Caco-2 (cell line): ENCODE results near the gene NPHP3. TPM values are rescaled to one million over a fixed set of nuclear protein-coding genes. Genes with fewer than 3 reads are reported as not detected.
A peak's percentile ranks its signal among the peaks of the same experiment; 100 is the strongest.

Experiments used
- BruUV-seq: library from RNA; stranded (reverse); fragments of 400-500 nt; replicated peaks from 2 replicates; lab custom pipeline; 2021; lab: Mats Ljungman, UMichigan
- CTCF ChIA-PET: fragments of 300-600 bp; sonication (Branson Sonifier 250); formaldehyde crosslinking; loops from one replicate; lab custom pipeline; 2022; ENCODE audit warnings: antibody characterized with exemption; lab: Charles Lee
- POLR2A ChIA-PET: fragments of 300-600 bp; sonication (Branson Sonifier 250); formaldehyde crosslinking; loops from one replicate; lab custom pipeline; 2022; ENCODE audit warnings: antibody characterized with exemption; lab: Charles Lee
- DNase-seq, 2 experiments: peaks; one replicate each; pipeline versions ENCODE4 v3.0.0 to v3.0.0-alpha.2; 2020 to 2022
- H3K27me3 ChIP-seq: replicated peaks from 2 replicates; pipeline ENCODE4 v1.6.0; 2011; ENCODE audit warnings: low read length; ENCODE audit not compliant: control insufficient read depth, insufficient read depth
- H3K36me3 ChIP-seq: 2 replicates; pipeline ENCODE4 v1.5.1; 2011; ENCODE audit warnings: low read length; ENCODE audit not compliant: control insufficient read depth, insufficient read depth
- H3K4me1 ChIP-seq: fragments of 250-450 bp; sonication (Bioruptor Pico); 2 replicates; pipeline ENCODE4 v1.5.1; 2020; ENCODE audit warnings: mild to moderate bottlenecking
- H3K4me3 ChIP-seq: 2 replicates; pipeline ENCODE4 v1.5.1; 2011; ENCODE audit warnings: low read depth, mild to moderate bottlenecking, control low read depth, low read length
- H3K9me3 ChIP-seq: fragments of 250-450 bp; sonication (Bioruptor Pico); 2 replicates; pipeline ENCODE4 v1.5.1; 2020; ENCODE audit warnings: mild to moderate bottlenecking, moderate library complexity
- H3K27ac Mint-ChIP-seq: one replicate; pipeline ENCODE4 v1.8.0; 2022; ENCODE audit warnings: mixed read lengths; ENCODE audit not compliant: unreplicated experiment
- H3K27me3 Mint-ChIP-seq: one replicate; pipeline ENCODE4 v1.8.0; 2022; ENCODE audit warnings: mixed read lengths; ENCODE audit not compliant: insufficient read depth, unreplicated experiment
- H3K36me3 Mint-ChIP-seq: one replicate; pipeline ENCODE4 v1.8.0; 2022; ENCODE audit warnings: mild to moderate bottlenecking, mixed read lengths; ENCODE audit not compliant: insufficient read depth, unreplicated experiment
- H3K4me1 Mint-ChIP-seq: one replicate; pipeline ENCODE4 v1.8.0; 2022; ENCODE audit warnings: low read depth, mixed read lengths; ENCODE audit not compliant: unreplicated experiment
- H3K4me3 Mint-ChIP-seq: one replicate; pipeline ENCODE4 v1.8.0; 2022; ENCODE audit warnings: mild to moderate bottlenecking, moderate library complexity, mixed read lengths; ENCODE audit not compliant: unreplicated experiment
- H3K9me3 Mint-ChIP-seq: one replicate; pipeline ENCODE4 v1.8.0; 2022; ENCODE audit warnings: mixed read lengths; ENCODE audit not compliant: unreplicated experiment
- CTCF ChIP-seq, 2 experiments: fragments of 200-600 bp in 1 of 2; IDR thresholded peaks; 1 replicate in 1 of 2; 2 replicates in 1 of 2; pipeline versions ENCODE4 v1.5.1 to v1.8.0; 2011 to 2022; ENCODE audit warnings: antibody characterized with exemption in 1 of 2, control low read depth in 1 of 2, inconsistent platforms in 1 of 2, low read depth in 1 of 2, low read length in 1 of 2, mild to moderate bottlenecking in 1 of 2, moderate library complexity in 1 of 2; ENCODE audit not compliant: insufficient read depth in 1 of 2, severe bottlenecking in 1 of 2, unreplicated experiment in 1 of 2
- intact Hi-C: fragments of 100-400 bp; cut with micrococcal nuclease; formaldehyde crosslinking; loops from one replicate; pipeline ENCODE4 v1.10.0; 2022; ENCODE audit not compliant: unreplicated experiment
- total RNA-seq: library from RNA; stranded (reverse); gene quantifications from 2 replicates; pipeline ENCODE4 v1.2.3, GENCODE V29; 2022

Gene NPHP3
- total RNA-seq, 1 experiment from 2014 or later, result 16.9 TPM

- intact Hi-C loops, result no loop called here
- H3K27me3 ChIP-seq, result no peaks in the 10 kb centered on the region
- DNase-seq, result peak; percentile 46 to 60
- no TSS peak for BruUV-seq
- H3K4me3 ChIP-seq, result peak within 1 kb of the TSS; percentile 97
- Mint-ChIP-seq H3K4me3 (peak within 1 kb of the TSS; percentile 97), H3K9me3 (no peaks in the 10 kb centered on the region), H3K27me3 (no peaks in the 10 kb centered on the region), H3K36me3 (peaks cover 13% of the 10 kb centered on the region), H3K4me1 (peaks cover 33% of the 10 kb centered on the region), H3K27ac (peak within 1 kb of the TSS; percentile 99)
- TF ChIP-seq CTCF (IDR thresholded peaks at IDR 0.05; ENCODE audit: insufficient read depth in 1 of 2, low read depth in 1 of 2, low read length in 1 of 2, severe bottlenecking in 1 of 2, unreplicated experiment in 1 of 2), result no peak
- H3K4me1 ChIP-seq, result peaks cover 38% of the 10 kb centered on the region
- CTCF ChIA-PET, result no interaction called here
- POLR2A ChIA-PET, result no interaction called here
- no peaks in the 10 kb centered on the region for H3K9me3 ChIP-seq
- H3K36me3 ChIP-seq, result no peaks in the 10 kb centered on the region
Observed at GRCh38 chr3:132660052-132660810, 62.0 kb downstream of the NPHP3 start, which contains the start of gene UBA5. UBA5 (plus strand) TSS chr3:132660329; CDS start chr3:132660538, 209 bp downstream.

- CTCF ChIA-PET, result interaction anchor here (0.6 to 1.3 kb wide), 3 partner anchors 17 to 27 kb away, joined by 3 to 8 read pairs (median 6); no protein-coding TSS in a partner anchor
- peaks cover 31% of the 10 kb centered on the region for H3K4me1 ChIP-seq
- Mint-ChIP-seq H3K36me3 (peaks cover 16% of the 10 kb centered on the region), H3K4me1 (peaks cover 30% of the 10 kb centered on the region), H3K9me3 (no peaks in the 10 kb centered on the region), H3K27ac (peak within 1 kb of the TSS; percentile 99), H3K27me3 (no peaks in the 10 kb centered on the region), H3K4me3 (peak within 1 kb of the TSS; percentile 97)
- DNase-seq, result peak; percentile 67 to 73
- no peaks in the 10 kb centered on the region for H3K27me3 ChIP-seq
- TF ChIP-seq CTCF (IDR thresholded peaks at IDR 0.05; ENCODE audit: insufficient read depth in 1 of 2, low read depth in 1 of 2, low read length in 1 of 2, severe bottlenecking in 1 of 2, unreplicated experiment in 1 of 2), result peak; percentile 58 to 74
- H3K4me3 ChIP-seq, result peak within 1 kb of the TSS; percentile 97
- no peaks in the 10 kb centered on the region for H3K36me3 ChIP-seq
- no peaks in the 10 kb centered on the region for H3K9me3 ChIP-seq
- intact Hi-C loops, result loop anchor here (1.0 kb wide), 1 partner anchor 63 kb away; the partner anchor contains the start of gene NPHP3
- TSS peak; percentile 62 for BruUV-seq
- POLR2A ChIA-PET, result interaction anchor here (0.6 kb wide), 1 partner anchor 21 kb away, joined by 4 read pairs; no protein-coding TSS in a partner anchor
Observed at GRCh38 chr3:132659365-132660051, 62.7 kb downstream of the NPHP3 start, which contains the start of gene ACAD11. ACAD11 (minus strand) TSS chr3:132659809; CDS start chr3:132659751, 58 bp downstream.

- no peaks in the 10 kb centered on the region for H3K9me3 Mint-ChIP-seq
- intact Hi-C loops, result loop anchor here (1.0 kb wide), 1 partner anchor 63 kb away; the partner anchor contains the start of gene NPHP3
- Histone ChIP-seq H3K4me1 (peaks cover 29% of the 10 kb centered on the region), H3K36me3 (no peaks in the 10 kb centered on the region), H3K4me3 (peak overlapping the region; percentile 97), H3K9me3 (no peaks in the 10 kb centered on the region), H3K27me3 (no peaks in the 10 kb centered on the region)
- peaks cover 16% of the 10 kb centered on the region for H3K36me3 Mint-ChIP-seq
- BruUV-seq, result no TSS peak
- no peak for DNase-seq
- POLR2A ChIA-PET, result interaction anchor here (0.6 kb wide), 1 partner anchor 22 kb away, joined by 4 read pairs; no protein-coding TSS in a partner anchor
- TF ChIP-seq CTCF (IDR thresholded peaks at IDR 0.05; ENCODE audit: insufficient read depth in 1 of 2, low read depth in 1 of 2, low read length in 1 of 2, severe bottlenecking in 1 of 2, unreplicated experiment in 1 of 2), result no peak
- CTCF ChIA-PET, result interaction anchor here (0.7 to 1.3 kb wide), 2 partner anchors 16 to 28 kb away, joined by 3 to 8 read pairs; no protein-coding TSS in a partner anchor
- peak overlapping the region; percentile 99 for H3K27ac Mint-ChIP-seq
- H3K4me1 Mint-ChIP-seq, result peaks cover 29% of the 10 kb centered on the region
- H3K27me3 Mint-ChIP-seq, result no peaks in the 10 kb centered on the region
- peak overlapping the region; percentile 97 for H3K4me3 Mint-ChIP-seq
Observed at GRCh38 chr3:132659000-132659364, 63.2 kb downstream of the NPHP3 start.
